ENCODE measurements around the gene PACS1. TPM values are rescaled to one million over a fixed set of nuclear protein-coding genes. Genes with fewer than 3 reads are reported as not detected.
"Not testable (repeated sequence)": the region's sequence is repeated elsewhere in the genome, so short reads cannot be mapped to it uniquely, and the experiment has no call there.

The PACS1 gene
- total RNA-seq, 4 donors from 2014 or later: 17.9 to 37.6 (median 25.4) TPM

DNA sequence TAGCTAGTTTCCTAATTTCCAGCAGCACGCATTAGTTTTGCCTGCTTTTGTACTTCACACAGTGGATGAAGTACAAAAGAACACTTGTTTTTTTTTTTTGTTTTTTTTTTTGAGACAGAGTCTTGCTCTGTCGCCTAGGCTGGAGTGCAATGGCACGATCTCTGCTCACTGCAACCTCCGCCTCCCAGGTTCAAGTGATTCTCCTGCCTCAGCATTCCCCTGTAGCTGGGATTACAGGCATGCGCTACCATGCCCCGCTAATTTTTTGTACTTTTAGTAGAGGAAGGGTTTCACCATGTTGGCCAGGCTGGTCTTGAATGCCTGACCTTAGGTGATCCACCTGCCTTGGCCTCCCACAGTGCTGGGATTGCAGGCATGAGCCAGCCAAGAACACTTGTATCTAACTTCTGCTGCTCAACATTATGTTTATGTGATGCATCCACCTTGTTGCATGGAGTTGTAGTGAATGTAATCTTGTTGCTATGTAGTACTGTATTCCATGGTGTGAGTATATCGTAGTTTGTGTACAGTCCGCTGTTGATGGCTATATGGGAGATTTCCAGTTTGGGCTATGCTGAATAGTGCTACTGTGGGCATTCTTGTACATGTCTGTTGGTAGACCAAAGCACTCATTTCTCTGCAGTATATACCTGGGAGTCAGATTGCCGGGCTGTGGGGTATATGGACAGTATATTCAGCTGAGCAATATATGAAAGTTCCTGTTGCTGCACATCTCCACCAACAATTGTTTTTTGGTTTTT, 17.3 kb downstream of the PACS1 start:
- Histone ChIP-seq H3K27ac (no peak overlapping the region), H3K27me3 (no peaks in the 10 kb centered on the region), H3K36me3 (no peaks in the 10 kb centered on the region), H3K9me3 (no peaks in the 10 kb centered on the region), H3K4me1 (peaks cover 13 to 35% (median 18%) of the 10 kb centered on the region in 3 donors), H3K4me3 (no peak overlapping the region)
- WGBS, 2 donors: 90 to 93% methylated on average over 7 to 9 of the region's 9 CpGs
- intact Hi-C loops (cut with DNase I): no loop called here
- DNase-seq: no peak
- TF ChIP-seq, protein P1, sequence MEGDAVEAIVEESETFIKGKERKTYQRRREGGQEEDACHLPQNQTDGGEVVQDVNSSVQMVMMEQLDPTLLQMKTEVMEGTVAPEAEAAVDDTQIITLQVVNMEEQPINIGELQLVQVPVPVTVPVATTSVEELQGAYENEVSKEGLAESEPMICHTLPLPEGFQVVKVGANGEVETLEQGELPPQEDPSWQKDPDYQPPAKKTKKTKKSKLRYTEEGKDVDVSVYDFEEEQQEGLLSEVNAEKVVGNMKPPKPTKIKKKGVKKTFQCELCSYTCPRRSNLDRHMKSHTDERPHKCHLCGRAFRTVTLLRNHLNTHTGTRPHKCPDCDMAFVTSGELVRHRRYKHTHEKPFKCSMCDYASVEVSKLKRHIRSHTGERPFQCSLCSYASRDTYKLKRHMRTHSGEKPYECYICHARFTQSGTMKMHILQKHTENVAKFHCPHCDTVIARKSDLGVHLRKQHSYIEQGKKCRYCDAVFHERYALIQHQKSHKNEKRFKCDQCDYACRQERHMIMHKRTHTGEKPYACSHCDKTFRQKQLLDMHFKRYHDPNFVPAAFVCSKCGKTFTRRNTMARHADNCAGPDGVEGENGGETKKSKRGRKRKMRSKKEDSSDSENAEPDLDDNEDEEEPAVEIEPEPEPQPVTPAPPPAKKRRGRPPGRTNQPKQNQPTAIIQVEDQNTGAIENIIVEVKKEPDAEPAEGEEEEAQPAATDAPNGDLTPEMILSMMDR (IDR thresholded peaks at IDR 0.05): no peak

DNA sequence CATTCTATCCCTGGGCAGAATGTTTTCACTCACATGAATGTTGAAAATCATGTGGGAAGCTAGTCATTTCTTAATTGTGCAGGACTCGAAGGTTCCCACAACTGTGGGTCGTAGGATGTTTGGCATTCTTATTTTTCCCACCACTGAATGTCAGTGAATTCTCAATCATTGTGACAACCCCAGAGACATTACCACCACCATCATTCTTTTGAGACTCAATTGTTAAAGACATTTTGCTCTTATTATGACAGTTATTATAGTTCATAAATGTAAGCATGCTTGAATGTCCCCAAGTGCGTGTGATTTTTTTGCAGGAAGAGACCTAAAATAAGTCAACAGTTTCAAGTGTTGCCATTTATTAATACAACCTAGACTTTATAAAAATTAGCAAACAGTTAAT, 19.0 kb downstream of the PACS1 start:
- Histone ChIP-seq H3K4me3 (no peak overlapping the region), H3K27ac (no peak overlapping the region), H3K36me3 (no peaks in the 10 kb centered on the region), H3K9me3 (no peaks in the 10 kb centered on the region), H3K27me3 (no peaks in the 10 kb centered on the region), H3K4me1 (peaks cover 0 to 18% (median under 1%) of the 10 kb centered on the region in 3 donors)
- intact Hi-C loops (cut with DNase I): no loop called here
- no peak for TF ChIP-seq POLR2A (IDR thresholded peaks at IDR 0.05)
- TF ChIP-seq, protein P1 (IDR thresholded peaks at IDR 0.05): no peak
- no peak for DNase-seq
- WGBS, 2 donors: 85 to 89% methylated on average over 3 of the region's 3 CpGs

DNA sequence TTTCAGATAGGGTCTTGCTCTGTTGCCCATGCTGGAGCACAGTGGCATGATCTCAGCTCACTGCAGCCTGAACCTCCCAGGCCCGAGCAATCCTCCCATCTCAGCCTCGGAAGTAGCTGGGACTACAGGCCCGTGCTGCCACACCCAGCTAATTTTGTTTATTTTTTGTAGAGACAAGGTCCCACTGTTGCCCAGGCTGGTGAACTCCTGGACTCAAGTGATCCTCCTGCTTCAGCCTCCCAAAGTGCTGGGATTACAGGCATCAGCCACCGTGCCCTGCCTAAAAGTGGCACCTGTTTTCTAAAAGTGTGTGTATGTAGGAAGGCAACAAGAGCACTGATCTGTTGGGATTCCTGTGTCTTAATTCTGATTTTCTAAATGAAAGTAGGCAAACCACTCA, 20.2 kb downstream of the PACS1 start:
- no peak overlapping the region for H3K4me3 ChIP-seq
- no peaks in the 10 kb centered on the region for H3K9me3 ChIP-seq
- no peaks in the 10 kb centered on the region for H3K27me3 ChIP-seq
- H3K27ac ChIP-seq: no peak overlapping the region
- peaks cover 0 to 6% (median 0%) of the 10 kb centered on the region in 3 donors for H3K4me1 ChIP-seq
- no peaks in the 10 kb centered on the region for H3K36me3 ChIP-seq
- WGBS, 2 donors: 88 to 97% methylated on average over 4 of the region's 4 CpGs
- intact Hi-C loops (cut with DNase I): no loop called here
- no peak for DNase-seq
- TF ChIP-seq, protein P1 (IDR thresholded peaks at IDR 0.05): no peak
- no peak for TF ChIP-seq POLR2A (IDR thresholded peaks at IDR 0.05)

DNA sequence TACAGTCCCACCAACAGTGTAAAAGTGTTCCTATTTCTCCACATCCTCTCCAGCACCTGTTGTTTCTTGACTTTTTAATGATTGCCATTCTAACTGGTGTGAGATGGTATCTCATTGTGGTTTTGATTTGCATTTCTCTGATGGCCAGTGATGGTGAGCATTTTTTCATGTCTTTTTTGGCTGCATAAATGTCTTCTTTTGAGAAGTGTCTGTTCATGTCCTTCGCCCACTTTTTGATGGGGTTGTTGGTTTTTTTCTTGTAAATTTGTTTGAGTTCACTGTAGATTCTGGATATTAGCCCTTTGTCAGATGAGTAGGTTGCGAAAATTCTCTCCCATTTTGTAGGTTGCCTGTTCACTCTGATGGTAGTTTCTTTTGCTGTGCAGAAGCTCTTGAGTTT, 22.1 kb downstream of the PACS1 start:
- H3K27me3 ChIP-seq; H3K4me3 ChIP-seq; H3K36me3 ChIP-seq; H3K27ac ChIP-seq; DNase-seq; H3K9me3 ChIP-seq; H3K4me1 ChIP-seq; intact Hi-C loops (cut with DNase I): not testable (repeated sequence)
- 95 to 100% methylated on average over 2 of the region's 2 CpGs for WGBS, 2 donors

DNA sequence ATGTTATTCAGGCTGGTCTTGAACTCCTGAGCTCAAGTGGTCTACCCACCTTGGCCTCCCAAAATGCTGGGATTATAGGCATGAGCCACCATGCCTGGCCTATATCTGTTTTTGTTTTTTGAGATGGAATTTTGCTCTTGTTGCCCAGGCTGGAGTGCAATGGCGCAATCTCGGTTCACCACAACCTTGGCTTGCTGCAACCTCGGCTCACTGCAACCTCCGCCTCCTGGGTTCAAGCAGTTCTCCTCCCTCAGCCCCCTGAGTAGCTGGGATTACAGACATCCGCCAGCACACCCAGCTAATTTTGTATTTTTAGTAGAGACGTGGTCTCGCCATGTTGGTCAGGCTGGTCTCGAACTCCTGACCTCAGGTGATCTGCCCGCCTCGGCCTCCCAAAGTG, 29.7 kb downstream of the PACS1 start:
- H3K4me1 ChIP-seq: peaks cover 0 to 20% (median 15%) of the 10 kb centered on the region in 3 donors
- H3K27ac ChIP-seq; DNase-seq; intact Hi-C loops (cut with DNase I); H3K9me3 ChIP-seq; H3K4me3 ChIP-seq; H3K36me3 ChIP-seq; H3K27me3 ChIP-seq: not testable (repeated sequence)
- WGBS, 2 donors: 84 to 86% methylated on average over 10 of the region's 10 CpGs

DNA sequence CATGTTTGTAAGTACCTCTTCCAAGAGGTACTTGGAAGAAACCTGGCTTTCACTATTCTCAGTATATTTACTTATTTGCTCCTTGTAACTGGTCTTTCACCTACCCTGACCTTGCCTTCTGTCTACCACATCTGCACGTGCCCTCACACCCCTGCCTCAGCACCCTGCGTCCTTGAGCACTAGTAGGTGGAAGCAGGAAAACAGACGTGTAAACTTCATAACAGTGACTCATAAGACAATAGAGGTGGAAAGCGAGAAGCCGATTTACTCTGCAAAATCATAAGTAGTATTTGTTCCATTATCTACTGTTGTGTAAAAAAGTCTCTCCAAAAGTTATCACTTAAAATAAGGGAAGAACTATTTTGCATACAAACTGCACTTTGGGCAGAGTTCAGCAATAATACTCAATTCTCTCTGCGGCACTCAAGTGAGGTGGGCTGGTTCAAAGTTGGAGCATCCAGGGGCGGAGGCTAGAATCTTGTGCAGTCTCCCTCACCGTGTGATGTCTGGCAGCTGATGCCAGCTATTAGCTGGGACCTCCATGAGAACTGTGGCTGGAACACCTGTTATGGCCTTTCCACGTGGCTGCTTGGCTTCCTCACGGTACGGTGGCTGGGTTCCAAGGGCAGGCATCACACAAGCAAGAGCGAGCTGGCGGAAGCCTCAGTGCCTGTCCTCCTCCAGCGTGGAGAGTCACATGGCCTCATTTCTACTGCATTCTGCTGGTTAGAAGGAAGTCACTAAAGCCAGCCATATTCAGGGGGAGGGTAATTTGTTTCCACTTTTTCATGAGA, 30.4 kb downstream of the PACS1 start:
- Histone ChIP-seq H3K27me3 (no peaks in the 10 kb centered on the region), H3K4me3 (peak overlapping the region in 2 of 4 donors; percentile 3 to 47), H3K9me3 (no peaks in the 10 kb centered on the region), H3K36me3 (no peaks in the 10 kb centered on the region), H3K27ac (peak overlapping the region; percentile 30 to 42 (median 38)), H3K4me1 (peaks cover 0 to 20% (median 15%) of the 10 kb centered on the region in 3 donors)
- intact Hi-C loops (cut with DNase I): no loop called here
- DNase-seq: peak; percentile 15
- 21 to 33% methylated on average over 8 to 13 of the region's 14 CpGs for WGBS, 2 donors
- TF ChIP-seq, protein P1 (IDR thresholded peaks at IDR 0.05): no peak
- no peak for TF ChIP-seq POLR2A (IDR thresholded peaks at IDR 0.05)
